ENCODE results near the gene PLEKHD1. TPM values are rescaled to one million over a fixed set of nuclear protein-coding genes. Genes with fewer than 3 reads are reported as not detected.

PLEKHD1 gene
- total and polyA plus RNA-seq, 9 of the 15 experiments (the other 6 are each of a cell fraction or from before 2014, with no cell fraction given) = not detected

DNA sequence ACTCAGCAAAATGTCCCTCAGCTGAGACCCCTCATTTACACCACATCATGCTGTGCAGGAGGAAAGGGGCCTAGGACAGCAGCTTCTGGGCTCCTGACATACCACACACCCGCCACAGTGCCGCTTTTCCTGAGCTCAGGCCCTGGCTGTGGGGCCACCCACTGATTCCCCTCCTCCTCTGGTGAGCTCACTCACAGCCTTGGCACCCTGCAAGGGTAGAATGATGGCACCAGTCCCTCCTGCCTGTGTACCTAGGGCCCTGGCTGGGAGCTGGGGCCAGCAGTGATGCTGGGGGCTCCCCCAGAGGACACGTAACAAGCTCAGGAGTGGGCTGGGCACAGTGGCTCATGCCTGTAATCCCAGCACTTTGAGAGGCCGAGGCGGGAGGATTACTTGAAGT lies 44.4 kb downstream of the PLEKHD1 start:
- ChIA-PET POLR2A (interaction anchor here (0.6 to 0.9 kb wide), 4 partner anchors 27 to 1912 kb away, joined by 3 to 4 read pairs (median 3); no protein-coding TSS in a partner anchor), CTCF (ENCODE audit: low intra/inter-chr PET ratio) (no interaction called here)
- TF ChIP-seq GATAD2B (IDR thresholded peaks at IDR 0.05; ENCODE audit: borderline replicate concordance) = no peak
- TF ChIP-seq SNRNP70 (optimal IDR thresholded peaks at IDR 0.05; ENCODE audit: low read depth, low read length) = no peak
- TF ChIP-seq CHCHD3 (CRISPR knock-in tag; IDR thresholded peaks at IDR 0.05) = no peak
- no peak for TF ChIP-seq REST (IDR thresholded peaks at IDR 0.05; ENCODE audit: borderline replicate concordance)
- TF ChIP-seq REST (CRISPR knock-in tag; IDR thresholded peaks at IDR 0.05; ENCODE audit: low read depth) = no peak
- no peak for TF ChIP-seq ZNF12 (CRISPR knock-in tag; IDR thresholded peaks at IDR 0.05)
- TF ChIP-seq ZNF274 (IDR thresholded peaks at IDR 0.05; ENCODE audit: borderline replicate concordance, low read depth, low read length) = no peak
- no peak for TF ChIP-seq ZKSCAN3 (CRISPR knock-in tag; IDR thresholded peaks at IDR 0.05)
- FAIRE-seq (no peak), DNase-seq (ENCODE audit: extremely low read depth in 1 of 4, low spot score in 3 of 4) (no peak), ATAC-seq (no peak)
- peaks cover 6 to 47% of the 10 kb centered on the region in 2 experiments for H3K27me3 ChIP-seq (ENCODE audit: control insufficient read depth in 2 of 2, insufficient read depth in 2 of 2, low read length in 2 of 2)
- in situ Hi-C loops (cut with MboI) = no loop called here
- H3K4me3 ChIP-seq = no peak overlapping the region
- H3K4me2 ChIP-seq (ENCODE audit: insufficient read depth, low read length) = no peak overlapping the region
- WGBS (ENCODE audit: insufficient coverage, low coverage, missing lambda C conversion rate) = 3% methylated on average over 5 of the region's 5 CpGs
- no peaks in the 10 kb centered on the region for H4K20me1 ChIP-seq (replicated peaks; ENCODE audit: control insufficient read depth, insufficient read depth, low read length)
- H3K36me3 ChIP-seq (ENCODE audit: control insufficient read depth, insufficient read depth, low read length) = no peaks in the 10 kb centered on the region
- H2AFZ ChIP-seq (ENCODE audit: low read depth, low read length) = no peak overlapping the region
- no peaks in the 10 kb centered on the region; a peak in 1 of 5 replicates for H3K4me1 ChIP-seq (replicated peaks in 1 of 2; ENCODE audit: control insufficient read depth in 2 of 2, insufficient read depth in 2 of 2, low read length in 2 of 2)
- intact Hi-C loops (cut with micrococcal nuclease) = no loop called here
- no peak overlapping the region for H3K9ac ChIP-seq (ENCODE audit: insufficient read depth in 1 of 2, low read depth in 2 of 2, low read length in 2 of 2)
- no peaks in the 10 kb centered on the region for H3K79me2 ChIP-seq (ENCODE audit: control insufficient read depth, insufficient read depth, low read length)
- BruUV-seq (replicated peaks) = no TSS peak
- H3K9me1 ChIP-seq (ENCODE audit: control insufficient read depth, insufficient read depth, low read length) = no peaks in the 10 kb centered on the region
- no peaks in the 10 kb centered on the region for H3K9me3 ChIP-seq (replicated peaks; ENCODE audit: control insufficient read depth, insufficient read depth, low read depth, low read length)
- H3K27ac ChIP-seq (ENCODE audit: extremely low read depth, low read depth, low read length) = no peak overlapping the region

All from K562 (cell line).